Stimulated activated CD4-positive, alpha-beta T cell treated with anti-CD3 and anti-CD28 coated beads, Interleukin-15, amount 100 ng/mL, for 1 hour (primary cell): ENCODE data around the gene GPR119.
"Not testable (repeated sequence)": the region's sequence is repeated elsewhere in the genome, so short reads cannot be mapped to it uniquely, and the experiment has no call there.

Experiments used
- DNase-seq, 2 donors: peaks; one replicate each; pipeline ENCODE4 v3.0.0-alpha.2; 2020; ENCODE audit warnings: low read depth in 1 of 2, low spot score in 1 of 2

The GPR119 gene

DNA sequence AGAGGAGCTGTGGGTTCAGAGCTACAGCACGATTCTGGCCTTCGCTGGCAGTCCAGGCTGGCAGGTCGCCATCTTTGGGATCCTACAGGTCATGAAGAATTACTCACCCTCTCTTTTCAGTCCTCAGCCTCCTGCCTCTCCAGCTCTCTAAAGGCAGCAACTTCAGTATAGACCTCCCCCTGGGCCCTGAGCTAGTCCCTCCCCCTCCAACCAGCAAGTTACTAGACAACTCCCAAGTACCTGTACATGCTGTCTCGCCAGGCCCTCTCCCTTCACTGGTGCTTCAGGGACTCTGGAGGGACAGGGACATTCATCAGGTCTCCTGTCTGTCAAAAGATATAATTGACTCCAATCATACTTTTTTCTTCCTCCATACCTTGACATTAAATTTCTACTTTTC is at the start of gene GPR119:
TSS of gene GPR119 (minus strand) at position 155 of the 400 bp plus-strand sequence. CDS start 227 bp downstream, outside the sequence.
- no peak for DNase-seq

- not testable (repeated sequence) for DNase-seq
Observed at GRCh38 chrX:130429236-130429635, 43.8 kb upstream of the GPR119 start.

GRCh38 chrX:130426531-130426930 is 41.1 kb upstream of the GPR119 start:
- DNase-seq = no peak

- DNase-seq = no peak
Observed at GRCh38 chrX:130419263-130419662, 33.8 kb upstream of the GPR119 start.

- no peak for DNase-seq
Observed at GRCh38 chrX:130418740-130419139, 33.3 kb upstream of the GPR119 start.

- no peak for DNase-seq
Observed at GRCh38 chrX:130418066-130418465, 32.6 kb upstream of the GPR119 start.

- DNase-seq = no peak
Observed at GRCh38 chrX:130416785-130417184, 31.3 kb upstream of the GPR119 start.

GRCh38 chrX:130415201-130415600 is 29.7 kb upstream of the GPR119 start:
- no peak for DNase-seq

GRCh38 chrX:130414800-130415199 is 29.3 kb upstream of the GPR119 start:
- DNase-seq = no peak

GRCh38 chrX:130413415-130413814 is 27.9 kb upstream of the GPR119 start:
- DNase-seq = no peak

GRCh38 chrX:130402208-130402684 is 16.8 kb upstream of the GPR119 start:
- DNase-seq = no peak

- DNase-seq = peak; percentile 49 to 54
Observed at GRCh38 chrX:130401415-130402207, 16.1 kb upstream of the GPR119 start, which contains the start of gene RBMX2. TSS of gene RBMX2 (plus strand) at chrX:130401987. CDS start at chrX:130402033, 46 bp downstream.

DNA sequence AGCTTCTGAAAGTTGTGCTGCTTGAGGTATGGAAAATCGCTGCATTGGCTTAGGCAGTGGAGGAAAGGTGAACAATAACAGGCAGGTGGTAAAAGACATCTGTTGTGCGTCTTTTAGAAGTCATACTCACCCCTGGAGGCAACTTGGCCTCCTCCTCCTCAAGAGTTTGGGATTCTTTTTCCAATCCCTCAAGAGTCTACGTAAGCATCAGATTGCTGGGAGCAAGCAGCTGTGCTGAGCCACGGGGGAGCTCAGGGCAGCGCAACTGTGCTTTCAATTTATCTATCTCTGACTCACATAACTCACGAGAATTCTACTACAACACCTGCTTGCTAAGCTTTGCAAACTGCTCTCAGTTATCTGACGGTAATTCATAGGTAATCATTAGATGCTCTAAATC is 9.9 kb upstream of the GPR119 start:
- no peak for DNase-seq

DNA sequence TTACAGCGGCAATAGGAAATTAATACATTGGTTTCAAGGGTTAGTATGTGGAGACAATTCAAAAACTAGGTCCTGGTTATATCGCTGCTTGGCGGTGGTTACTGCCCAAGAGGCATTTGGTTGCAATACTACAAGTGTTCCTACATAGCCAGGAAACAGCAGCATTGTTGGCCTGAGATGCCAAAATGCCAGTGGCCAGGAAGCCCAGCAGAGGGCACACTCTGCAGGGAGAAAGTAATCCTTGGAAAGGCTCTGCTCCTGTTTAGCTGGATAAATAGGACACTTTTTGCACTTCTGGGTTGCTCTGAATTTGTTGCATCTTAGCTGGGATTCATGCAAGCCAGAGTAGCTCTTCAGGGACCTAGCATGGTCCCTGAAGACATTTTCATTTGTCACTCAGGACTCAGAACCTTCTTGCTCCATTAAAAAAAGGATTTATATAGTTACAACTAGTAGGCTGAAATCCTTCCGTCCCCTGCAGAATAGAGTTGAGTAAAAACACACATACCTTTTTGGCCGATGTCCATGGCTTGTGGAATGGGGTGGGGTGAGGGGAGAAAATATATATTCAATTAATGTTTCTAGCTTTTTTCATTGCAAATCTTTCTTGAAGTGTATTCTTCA is 8.1 kb upstream of the GPR119 start:
- no peak for DNase-seq

- no peak for DNase-seq
Observed at GRCh38 chrX:130386408-130386808, 934 bp upstream of the GPR119 start.

DNA sequence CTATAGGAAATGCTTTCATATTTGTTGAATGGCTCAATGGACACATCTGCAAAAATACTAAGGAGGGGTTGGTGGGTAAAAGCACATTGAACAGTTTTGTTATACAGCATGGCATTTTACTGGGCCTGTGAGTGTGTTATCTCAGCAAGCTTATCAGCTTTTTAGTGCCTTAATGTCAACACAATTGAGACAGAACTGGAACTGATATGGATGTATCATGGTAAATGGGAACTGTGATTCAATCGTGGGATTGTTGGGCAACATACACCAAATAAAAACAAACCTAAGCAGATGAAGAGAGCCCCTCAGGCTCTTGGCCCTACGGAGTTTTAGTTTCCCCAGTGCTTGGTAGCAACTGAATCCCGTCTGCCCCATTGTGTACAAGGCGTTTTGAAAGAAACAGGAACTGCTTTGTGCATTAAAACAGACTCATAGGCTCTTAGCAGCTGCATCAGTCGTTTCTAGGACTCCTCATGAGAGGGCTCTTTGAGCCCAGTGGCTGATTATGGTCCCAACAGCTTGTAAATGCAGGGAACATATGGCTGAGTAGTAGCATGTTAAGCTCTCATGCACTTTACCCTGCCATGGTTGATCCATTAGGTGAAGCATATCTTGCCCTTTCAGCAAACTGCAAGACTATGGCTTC is 7.3 kb downstream of the GPR119 start:
- DNase-seq = no peak

DNA sequence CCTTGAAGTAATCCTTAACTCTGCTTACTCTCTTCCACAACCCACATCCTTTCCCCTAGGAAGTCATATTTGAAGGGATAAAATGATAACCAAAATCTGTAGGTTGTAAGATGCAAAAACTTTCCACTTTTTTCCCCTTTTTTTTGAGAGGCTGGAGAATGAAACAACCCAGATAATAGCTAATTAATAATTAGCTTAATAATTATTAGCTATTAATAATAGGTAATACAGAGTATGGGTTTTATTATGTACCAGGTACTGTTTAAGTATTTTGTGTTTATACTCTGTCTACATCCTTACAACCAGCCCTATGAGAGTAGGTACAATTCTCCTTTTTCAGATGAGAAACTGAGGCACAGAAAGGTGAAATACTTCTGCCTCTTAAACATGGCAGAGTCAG is 9.4 kb downstream of the GPR119 start:
- DNase-seq = no peak

DNA sequence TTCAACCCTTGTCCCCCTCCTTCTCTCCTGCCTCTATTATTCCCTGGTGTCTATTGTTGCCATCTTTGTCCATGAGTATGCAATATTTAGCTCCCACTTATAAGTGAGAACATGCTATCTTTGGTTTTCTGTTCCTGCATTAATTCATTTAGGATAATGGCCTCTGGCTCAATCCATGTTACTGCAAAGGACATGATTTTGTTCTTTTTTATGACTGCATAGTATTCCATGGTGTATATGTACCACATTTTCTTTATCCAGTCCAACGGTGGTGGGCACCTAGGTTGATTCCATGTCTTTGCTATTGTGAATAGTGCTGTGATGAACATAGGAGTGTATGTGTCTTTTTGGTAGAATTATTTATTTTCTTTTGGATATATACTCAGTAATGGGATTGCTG is 33.4 kb downstream of the GPR119 start:
- not testable (repeated sequence) for DNase-seq

GRCh38 chrX:130351567-130351966 is 33.9 kb downstream of the GPR119 start:
- DNase-seq = no peak

- no peak for DNase-seq
Observed at GRCh38 chrX:130347321-130347720, 38.2 kb downstream of the GPR119 start.

- no peak for DNase-seq
Observed at GRCh38 chrX:130343411-130343810, 42.1 kb downstream of the GPR119 start.

- DNase-seq = no peak
Observed at GRCh38 chrX:130340271-130340670, 45.2 kb downstream of the GPR119 start.
